ENCODE results near the gene PRKD2. TPM values are rescaled to one million over a fixed set of nuclear protein-coding genes. Genes with fewer than 3 reads are reported as not detected.

Gene PRKD2
- polyA plus RNA-seq, 1 donor from 2014 or later: 8.0 TPM

GRCh38 chr19:46674416-46675178 lies 42.3 kb downstream of the PRKD2 start:
- H3F3A ChIP-seq (ENCODE audit: insufficient read depth, low read length, poor library complexity, severe bottlenecking): no peaks in the 10 kb centered on the region
- no peaks in the 10 kb centered on the region for H4K20me1 ChIP-seq (ENCODE audit: insufficient read depth)
- H3K79me2 ChIP-seq (replicated peaks; ENCODE audit: insufficient read depth, low read length): no peaks in the 10 kb centered on the region
- no peak for TF ChIP-seq MXI1 (conservative IDR thresholded peaks at IDR 0.05; ENCODE audit: poor library complexity, severe bottlenecking)
- TF ChIP-seq, protein P1, sequence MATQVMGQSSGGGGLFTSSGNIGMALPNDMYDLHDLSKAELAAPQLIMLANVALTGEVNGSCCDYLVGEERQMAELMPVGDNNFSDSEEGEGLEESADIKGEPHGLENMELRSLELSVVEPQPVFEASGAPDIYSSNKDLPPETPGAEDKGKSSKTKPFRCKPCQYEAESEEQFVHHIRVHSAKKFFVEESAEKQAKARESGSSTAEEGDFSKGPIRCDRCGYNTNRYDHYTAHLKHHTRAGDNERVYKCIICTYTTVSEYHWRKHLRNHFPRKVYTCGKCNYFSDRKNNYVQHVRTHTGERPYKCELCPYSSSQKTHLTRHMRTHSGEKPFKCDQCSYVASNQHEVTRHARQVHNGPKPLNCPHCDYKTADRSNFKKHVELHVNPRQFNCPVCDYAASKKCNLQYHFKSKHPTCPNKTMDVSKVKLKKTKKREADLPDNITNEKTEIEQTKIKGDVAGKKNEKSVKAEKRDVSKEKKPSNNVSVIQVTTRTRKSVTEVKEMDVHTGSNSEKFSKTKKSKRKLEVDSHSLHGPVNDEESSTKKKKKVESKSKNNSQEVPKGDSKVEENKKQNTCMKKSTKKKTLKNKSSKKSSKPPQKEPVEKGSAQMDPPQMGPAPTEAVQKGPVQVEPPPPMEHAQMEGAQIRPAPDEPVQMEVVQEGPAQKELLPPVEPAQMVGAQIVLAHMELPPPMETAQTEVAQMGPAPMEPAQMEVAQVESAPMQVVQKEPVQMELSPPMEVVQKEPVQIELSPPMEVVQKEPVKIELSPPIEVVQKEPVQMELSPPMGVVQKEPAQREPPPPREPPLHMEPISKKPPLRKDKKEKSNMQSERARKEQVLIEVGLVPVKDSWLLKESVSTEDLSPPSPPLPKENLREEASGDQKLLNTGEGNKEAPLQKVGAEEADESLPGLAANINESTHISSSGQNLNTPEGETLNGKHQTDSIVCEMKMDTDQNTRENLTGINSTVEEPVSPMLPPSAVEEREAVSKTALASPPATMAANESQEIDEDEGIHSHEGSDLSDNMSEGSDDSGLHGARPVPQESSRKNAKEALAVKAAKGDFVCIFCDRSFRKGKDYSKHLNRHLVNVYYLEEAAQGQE (IDR thresholded peaks at IDR 0.05; ENCODE audit: borderline replicate concordance): no peak
- no peak for TF ChIP-seq TAF1 (IDR thresholded peaks at IDR 0.05; ENCODE audit: low read depth)
- TF ChIP-seq EP300 (conservative IDR thresholded peaks at IDR 0.05; ENCODE audit: poor library complexity, severe bottlenecking): no peak
- no peak for TF ChIP-seq CTCF (IDR thresholded peaks at IDR 0.05; ENCODE audit: poor library complexity, severe bottlenecking)
- TF ChIP-seq RAD21 (conservative IDR thresholded peaks at IDR 0.05): no peak
- TF ChIP-seq EZH2 (IDR thresholded peaks at IDR 0.05; ENCODE audit: borderline replicate concordance, insufficient read depth, low read length, poor library complexity, severe bottlenecking): no peak
- no peak for TF ChIP-seq POLR2AphosphoS5 (IDR thresholded peaks at IDR 0.05)
- TF ChIP-seq SMC3 (conservative IDR thresholded peaks at IDR 0.05; ENCODE audit: poor library complexity): no peak
- no peak overlapping the region for H3K9ac ChIP-seq (ENCODE audit: low read length)
- H3K36me3 ChIP-seq (ENCODE audit: insufficient read depth, low read length): no peaks in the 10 kb centered on the region
- no peak overlapping the region for H3K27ac ChIP-seq (ENCODE audit: low read length)
- no peak overlapping the region for H3K4me3 ChIP-seq (ENCODE audit: low read length)
- no peaks in the 10 kb centered on the region for H3K9me2 ChIP-seq (ENCODE audit: insufficient read depth, low read length)
- no peaks in the 10 kb centered on the region for H3K9me3 ChIP-seq (ENCODE audit: low read length)
- no peaks in the 10 kb centered on the region for H3K27me3 ChIP-seq (ENCODE audit: insufficient read depth, low read depth, low read length)
- H2AFZ ChIP-seq (ENCODE audit: low read depth, low read length): no peak overlapping the region
- no peak overlapping the region for H3K4me2 ChIP-seq (ENCODE audit: low read length)

- Histone ChIP-seq H3K9me2 (ENCODE audit: insufficient read depth, low read length) (no peaks in the 10 kb centered on the region), H3K36me3 (ENCODE audit: insufficient read depth, low read length) (no peaks in the 10 kb centered on the region), H3K4me2 (ENCODE audit: low read length) (no peak overlapping the region), H4K20me1 (ENCODE audit: insufficient read depth) (no peaks in the 10 kb centered on the region), H2AFZ (ENCODE audit: low read depth, low read length) (no peak overlapping the region), H3K27me3 (ENCODE audit: insufficient read depth, low read depth, low read length) (no peaks in the 10 kb centered on the region), H3K4me3 (ENCODE audit: low read length) (no peak overlapping the region), H3K79me2 (replicated peaks; ENCODE audit: insufficient read depth, low read length) (no peaks in the 10 kb centered on the region), H3K9ac (ENCODE audit: low read length) (no peak overlapping the region), H3K27ac (ENCODE audit: low read length) (no peak overlapping the region), H3F3A (ENCODE audit: insufficient read depth, low read length, poor library complexity, severe bottlenecking) (no peaks in the 10 kb centered on the region), H3K9me3 (ENCODE audit: low read length) (no peaks in the 10 kb centered on the region)
- TF ChIP-seq EP300 (conservative IDR thresholded peaks at IDR 0.05; ENCODE audit: poor library complexity, severe bottlenecking): no peak
- TF ChIP-seq MXI1 (conservative IDR thresholded peaks at IDR 0.05; ENCODE audit: poor library complexity, severe bottlenecking): no peak
- no peak for TF ChIP-seq SMC3 (conservative IDR thresholded peaks at IDR 0.05; ENCODE audit: poor library complexity)
- no peak for TF ChIP-seq POLR2AphosphoS5 (IDR thresholded peaks at IDR 0.05)
- TF ChIP-seq CTCF (IDR thresholded peaks at IDR 0.05; ENCODE audit: poor library complexity, severe bottlenecking): no peak
- TF ChIP-seq EZH2 (IDR thresholded peaks at IDR 0.05; ENCODE audit: borderline replicate concordance, insufficient read depth, low read length, poor library complexity, severe bottlenecking): no peak
- no peak for TF ChIP-seq TAF1 (IDR thresholded peaks at IDR 0.05; ENCODE audit: low read depth)
- no peak for TF ChIP-seq RAD21 (conservative IDR thresholded peaks at IDR 0.05)
- TF ChIP-seq, protein P1 (IDR thresholded peaks at IDR 0.05; ENCODE audit: borderline replicate concordance): no peak
These were observed 46.1 kb downstream of the PRKD2 start for GRCh38 chr19:46670813-46671212.
